Islet of Langerhans (tissue), 1 donor: Measurements from ENCODE around the gene MYH9.

ENCODE experiments used
- FAIRE-seq: peaks from one replicate; lab custom pipeline; 2011; peaks lifted over from hg19 to GRCh38; lab: Jason Lieb, UNC

Gene MYH9

DNA sequence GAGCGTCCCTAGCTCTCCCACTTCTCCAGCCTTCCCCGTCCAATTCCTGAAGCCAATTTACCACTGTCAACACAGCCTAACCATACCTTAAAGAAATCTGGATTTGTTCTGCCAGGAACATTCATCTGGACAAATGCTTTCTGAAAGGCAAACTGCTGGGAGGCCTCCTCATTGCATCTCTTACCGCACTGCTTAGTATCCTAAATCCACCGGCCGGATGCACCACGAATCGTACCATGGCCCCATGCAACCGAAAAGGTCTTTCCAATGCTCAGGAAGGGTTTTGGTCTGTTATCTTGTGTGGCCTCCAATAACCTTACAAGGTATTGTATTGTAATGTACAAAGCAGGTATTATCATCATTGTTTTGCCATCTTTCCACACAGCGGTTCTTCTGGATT is 57.6 kb downstream of the MYH9 start:
- no peak for FAIRE-seq

DNA sequence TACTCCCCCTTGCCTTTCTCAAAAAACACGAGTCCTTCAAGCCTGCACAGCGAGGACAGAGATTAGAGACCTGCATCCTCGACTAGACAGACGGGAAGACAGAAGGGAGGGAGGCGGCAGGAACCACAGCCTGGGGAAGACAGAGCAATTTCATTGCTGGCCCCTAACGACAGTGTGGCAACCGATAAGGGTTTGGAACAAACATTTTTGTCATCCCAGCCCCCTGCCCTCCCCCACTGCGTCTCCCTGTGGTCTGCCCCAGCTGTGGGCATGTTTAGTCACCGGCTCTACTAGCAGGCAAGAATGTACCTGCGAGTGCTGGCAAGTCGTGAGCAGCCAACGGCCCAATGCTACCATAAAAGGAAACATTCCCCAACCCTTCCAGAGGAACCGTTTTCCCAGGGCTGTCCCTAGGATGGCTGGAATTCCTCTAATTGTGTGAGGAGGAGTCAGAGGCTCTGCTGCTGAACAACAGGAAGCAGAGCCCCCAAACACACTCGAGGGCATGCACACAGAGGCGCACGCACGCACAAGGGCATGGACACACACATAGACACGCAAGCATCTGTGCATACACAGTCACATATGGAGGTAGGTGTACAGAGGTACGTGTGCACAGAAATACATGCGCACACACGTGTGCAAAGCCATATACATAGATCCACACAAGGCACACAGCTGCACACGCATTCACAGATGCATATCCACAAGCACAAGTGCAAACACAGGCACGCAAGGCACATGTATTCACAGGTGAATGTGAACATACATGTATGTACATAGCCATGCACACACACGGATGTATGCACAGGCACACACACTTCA is 58.3 kb downstream of the MYH9 start:
- no peak for FAIRE-seq

- FAIRE-seq = no peak
These were observed 59.0 kb downstream of the MYH9 start for GRCh38 chr22:36328635-36329253.

DNA sequence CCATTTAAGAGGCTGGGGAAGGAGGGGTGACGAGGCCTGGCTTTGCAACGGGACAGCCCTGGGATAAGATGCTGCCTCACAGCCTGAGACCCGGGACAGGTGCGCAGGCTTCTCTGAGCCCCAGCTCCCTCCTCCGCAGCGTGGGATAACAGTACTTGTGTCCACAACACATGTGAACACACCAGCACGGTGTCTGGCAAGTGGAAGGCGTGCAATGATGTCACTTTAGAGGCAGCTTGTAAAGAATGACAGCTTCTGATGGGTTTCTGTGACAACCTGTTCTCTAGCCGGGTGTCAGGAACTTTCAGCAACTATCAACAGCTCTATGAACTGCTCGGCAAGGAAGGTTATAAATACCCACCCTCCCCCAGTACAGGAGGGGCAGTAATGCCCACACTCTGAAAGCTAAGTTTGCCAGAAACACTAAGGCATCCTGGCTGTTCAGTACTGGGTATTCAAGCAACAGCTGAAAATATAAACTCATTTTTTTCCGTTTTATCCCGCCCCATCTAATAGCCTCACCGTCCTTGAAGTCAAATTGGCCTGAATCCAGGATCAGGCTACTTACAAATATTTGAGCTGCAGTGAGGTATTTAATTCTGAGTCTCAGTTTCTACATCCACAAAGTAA is 59.7 kb downstream of the MYH9 start:
- FAIRE-seq = no peak

DNA sequence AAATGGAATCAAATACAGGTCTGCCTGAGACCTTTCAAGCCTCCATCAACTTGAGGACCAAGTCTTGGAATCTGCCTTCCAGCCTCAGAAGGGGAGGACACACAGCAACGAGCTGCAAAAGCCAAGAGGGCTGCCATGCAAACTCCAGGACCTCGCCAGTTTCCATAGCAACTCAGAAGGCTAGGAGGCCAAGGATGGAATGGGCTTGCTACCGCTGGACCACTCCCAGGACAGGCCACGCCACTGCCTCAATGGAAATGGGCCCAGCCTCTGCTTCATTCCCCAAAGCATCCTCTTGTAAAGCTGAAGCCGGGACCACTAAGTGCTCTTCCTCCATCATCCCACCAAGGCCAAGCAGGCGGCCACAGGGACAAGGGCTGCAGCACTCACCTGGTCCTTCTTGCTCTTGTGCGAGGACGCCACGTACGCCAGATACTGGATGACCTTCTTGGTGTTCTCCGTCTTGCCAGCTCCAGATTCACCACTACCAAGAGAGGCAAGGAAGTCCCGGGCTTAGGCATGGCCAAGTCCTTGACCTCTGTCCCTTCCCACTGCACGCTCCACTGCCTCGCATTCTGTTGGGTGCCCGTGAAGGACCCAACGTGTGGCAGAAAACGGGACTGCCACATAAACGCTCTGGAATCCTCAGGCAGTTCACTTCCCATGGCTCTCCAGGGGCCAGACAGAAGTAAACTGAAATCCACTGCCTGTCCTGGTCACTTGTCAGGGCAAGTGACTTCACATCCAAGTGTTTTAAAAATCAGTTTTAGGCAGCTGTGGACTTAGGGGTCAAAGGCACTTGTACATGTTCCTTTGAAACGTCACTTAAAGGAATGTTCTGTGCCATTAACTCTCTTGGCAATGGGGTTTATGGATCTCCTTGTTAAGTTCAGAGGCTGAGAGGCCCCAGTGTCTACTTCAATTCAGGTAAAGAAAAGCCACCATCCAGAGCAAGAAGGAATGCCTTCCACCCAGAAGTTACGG is 61.3 kb downstream of the MYH9 start:
- no peak for FAIRE-seq

- no peak for FAIRE-seq
These were observed 62.4 kb downstream of the MYH9 start for GRCh38 chr22:36325154-36326031.

DNA sequence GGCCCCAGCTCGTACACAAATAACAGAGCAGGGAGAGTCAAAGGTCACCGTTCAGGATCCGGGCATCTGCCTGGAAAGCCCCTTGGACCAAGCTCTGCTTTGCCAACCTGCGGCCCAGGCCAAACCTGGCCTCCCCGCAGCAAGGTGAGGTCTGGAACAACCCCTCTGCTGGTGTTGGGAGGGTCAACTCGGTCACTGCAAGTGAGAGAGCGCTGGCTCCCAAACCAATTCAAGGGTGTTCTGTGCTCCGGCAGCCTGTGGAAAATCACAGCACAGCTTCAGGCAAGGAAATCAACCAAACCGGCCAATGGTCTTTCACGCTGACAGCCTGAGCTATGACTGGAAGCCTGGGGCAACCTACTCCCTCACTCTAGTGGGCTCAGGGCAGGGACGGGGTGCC is 63.4 kb downstream of the MYH9 start:
- FAIRE-seq = no peak

- FAIRE-seq = no peak
These were observed 63.9 kb downstream of the MYH9 start for GRCh38 chr22:36323855-36324331.

DNA sequence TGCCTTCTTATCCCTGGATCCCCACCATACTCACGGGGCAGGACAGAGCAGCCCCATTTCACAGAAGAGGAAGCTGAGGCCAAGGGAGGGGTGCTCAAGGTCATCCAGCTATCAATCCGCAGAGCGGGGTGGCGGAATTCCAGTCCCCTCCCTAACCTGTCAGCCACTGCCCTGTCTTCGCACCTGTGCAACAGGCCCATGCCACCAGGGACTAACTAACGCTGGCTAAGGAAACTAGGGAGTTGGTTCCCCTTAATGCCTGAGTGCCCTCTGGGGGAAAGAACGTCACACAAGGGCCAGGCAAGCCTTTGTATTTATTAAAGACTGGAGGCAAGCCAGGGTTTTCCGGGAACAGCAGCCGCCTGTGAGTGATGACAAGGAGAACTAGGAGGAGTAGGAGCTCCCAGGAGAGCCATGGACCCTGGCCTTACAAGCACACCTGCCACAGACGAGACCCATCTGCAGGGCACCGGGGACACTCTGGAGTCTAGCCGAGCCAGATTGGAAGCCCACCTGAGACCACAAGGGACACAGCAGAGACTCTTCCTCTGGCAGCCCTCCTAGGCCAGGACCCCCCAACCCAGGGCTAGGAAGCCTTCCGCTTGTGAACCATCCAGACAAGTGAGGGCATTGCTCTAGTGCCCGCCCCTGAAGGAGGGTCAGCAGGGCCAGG is 64.4 kb downstream of the MYH9 start:
- no peak for FAIRE-seq

GRCh38 chr22:36322602-36322915 is 65.2 kb downstream of the MYH9 start:
- no peak for FAIRE-seq

DNA sequence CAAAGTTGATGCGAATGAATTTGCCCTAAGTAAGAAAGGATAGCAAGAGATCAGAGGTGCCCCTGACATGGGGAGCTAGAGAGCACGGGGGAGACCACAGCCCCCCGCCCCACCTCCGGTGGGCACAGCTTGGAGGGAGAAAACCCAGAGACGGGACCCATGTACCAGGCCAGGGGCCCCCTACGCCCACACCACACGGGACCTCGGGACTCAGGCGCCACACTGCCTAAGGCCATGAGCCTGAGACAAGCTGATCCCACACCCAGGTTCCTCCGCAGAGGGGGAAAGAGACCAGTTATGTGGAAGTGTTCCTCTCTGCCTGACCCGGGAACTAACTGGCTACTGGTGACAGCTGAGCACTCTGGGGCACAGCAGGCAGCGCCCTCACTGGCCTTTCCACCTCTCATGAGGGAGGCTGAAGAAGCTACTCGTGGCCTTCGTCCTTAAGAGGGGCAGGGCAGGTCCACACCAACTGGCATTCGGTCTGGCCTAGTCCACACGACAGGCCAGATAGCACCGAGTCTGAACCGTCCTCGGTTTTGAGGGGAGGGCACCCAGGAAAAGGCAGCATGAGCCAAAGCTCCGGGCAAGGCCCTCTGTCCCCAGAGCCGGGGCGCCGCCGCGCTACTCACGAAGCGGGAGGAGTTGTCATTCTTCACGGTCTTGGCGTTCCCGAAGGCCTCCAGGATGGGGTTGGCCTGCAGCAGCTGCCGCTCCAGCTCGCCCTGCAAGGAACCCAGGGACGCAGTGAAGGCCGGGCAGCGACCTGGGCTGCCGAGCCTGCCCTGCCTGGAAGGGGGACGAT is 65.8 kb downstream of the MYH9 start:
- no peak for FAIRE-seq

GRCh38 chr22:36320553-36320952 is 67.2 kb downstream of the MYH9 start:
- FAIRE-seq = no peak

GRCh38 chr22:36319595-36320497 is 67.9 kb downstream of the MYH9 start:
- FAIRE-seq = no peak

- FAIRE-seq = no peak
These were observed 69.3 kb downstream of the MYH9 start for GRCh38 chr22:36318442-36318841.

DNA sequence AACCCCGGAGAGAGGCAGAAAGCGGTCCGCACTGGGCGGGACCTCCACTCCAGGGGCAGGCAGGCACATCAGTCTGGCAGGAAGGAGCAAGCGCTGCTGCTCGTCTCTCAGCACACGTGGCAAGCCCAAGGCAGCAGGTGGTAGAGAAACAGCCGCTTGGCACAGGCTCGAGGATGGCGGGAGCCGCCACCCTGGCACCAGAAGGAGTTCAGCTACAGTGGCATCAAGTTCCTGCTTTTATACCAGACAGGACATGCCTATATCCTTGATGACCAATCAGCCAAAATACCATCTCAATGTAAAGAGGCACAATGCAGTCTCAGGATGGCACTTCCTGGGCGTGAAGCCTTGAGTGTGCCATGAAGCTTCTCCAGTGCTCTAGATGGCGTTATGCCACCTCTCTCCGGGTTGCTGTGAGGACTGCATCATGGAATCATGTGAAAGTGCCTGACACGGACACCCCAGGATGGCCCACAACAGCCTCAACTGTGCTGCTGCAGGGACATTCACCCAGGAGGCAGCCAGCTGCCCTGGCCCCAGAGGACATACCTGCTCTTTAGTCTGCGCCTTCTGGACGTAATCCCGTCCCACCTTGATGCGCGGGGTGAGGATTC is 70.0 kb downstream of the MYH9 start:
- no peak for FAIRE-seq

GRCh38 chr22:36316419-36316818 is 71.3 kb downstream of the MYH9 start:
- no peak for FAIRE-seq

GRCh38 chr22:36315325-36315724 is 72.4 kb downstream of the MYH9 start:
- no peak for FAIRE-seq

GRCh38 chr22:36311386-36312085 is 76.2 kb downstream of the MYH9 start:
- no peak for FAIRE-seq
